Keratinocyte (primary cell): ENCODE measurements around the gene ANKUB1. TPM values are rescaled to one million over a fixed set of nuclear protein-coding genes. Genes with fewer than 3 reads are reported as not detected.

ENCODE experiments used
- DNase-seq: peaks from one replicate; pipeline ENCODE4 v3.0.0-alpha.2; 2011; ENCODE audit warnings: low read depth, missing footprints, low spot score
- FAIRE-seq: peaks from 2 replicates; lab custom pipeline; 2011; peaks lifted over from hg19 to GRCh38; lab: Jason Lieb, UNC
- H2AFZ ChIP-seq: 2 replicates; pipeline ENCODE4 v1.6.0; 2012; ENCODE audit warnings: low read length, control low read depth, inconsistent platforms; ENCODE audit not compliant: control insufficient read depth
- H3K27ac ChIP-seq: 2 replicates; pipeline ENCODE4 v1.5.1; 2011; ENCODE audit warnings: low read length; ENCODE audit not compliant: control insufficient read depth, insufficient read depth
- H3K27me3 ChIP-seq: 3 replicates; pipeline ENCODE4 v1.6.0; 2011; ENCODE audit warnings: low read length; ENCODE audit not compliant: control insufficient read depth, insufficient read depth; ENCODE audit errors: extremely low read depth
- H3K36me3 ChIP-seq, 2 experiments: 2 replicates in 1 of 2; 3 replicates in 1 of 2; pipeline ENCODE4 v1.5.1; 2011; ENCODE audit warnings: low read length in 2 of 2, mild to moderate bottlenecking in 1 of 2; ENCODE audit not compliant: control insufficient read depth in 2 of 2, insufficient read depth in 2 of 2; ENCODE audit errors: extremely low read depth in 1 of 2
- H3K4me1 ChIP-seq: 3 replicates; pipeline ENCODE4 v1.5.1; 2011; ENCODE audit warnings: low read length; ENCODE audit not compliant: control insufficient read depth, insufficient read depth; ENCODE audit errors: extremely low read depth
- H3K4me2 ChIP-seq: 3 replicates; pipeline ENCODE4 v1.6.0; 2011; ENCODE audit warnings: low read depth, low read length; ENCODE audit not compliant: control insufficient read depth, insufficient read depth; ENCODE audit errors: extremely low read depth
- H3K4me3 ChIP-seq, 3 experiments: fragments of 200-600 bp in 1 of 3; sonication (generic) in 1 of 3; 2 replicates in 2 of 3; 3 replicates in 1 of 3; pipeline ENCODE4 v1.5.1; 2011 to 2016; ENCODE audit warnings: low read length in 3 of 3, mild to moderate bottlenecking in 3 of 3, control low read depth in 2 of 3, inconsistent platforms in 1 of 3, low read depth in 1 of 3, mixed read lengths in 1 of 3, mixed run types in 1 of 3, moderate library complexity in 1 of 3; ENCODE audit not compliant: control insufficient read depth in 2 of 3, insufficient read depth in 2 of 3; ENCODE audit errors: extremely low read depth in 1 of 3
- H3K79me2 ChIP-seq: 2 replicates; pipeline ENCODE4 v1.6.0; 2012; ENCODE audit warnings: low read length; ENCODE audit not compliant: control insufficient read depth, insufficient read depth
- H3K9ac ChIP-seq: 3 replicates; pipeline ENCODE4 v1.6.0; 2011; ENCODE audit warnings: low read length; ENCODE audit not compliant: control insufficient read depth, insufficient read depth; ENCODE audit errors: extremely low read depth
- H3K9me1 ChIP-seq: 3 replicates; pipeline ENCODE4 v1.6.0; 2011; ENCODE audit warnings: low read length; ENCODE audit not compliant: control insufficient read depth, insufficient read depth; ENCODE audit errors: extremely low read depth
- H3K9me3 ChIP-seq: 2 replicates; pipeline ENCODE4 v1.5.1; 2012; ENCODE audit warnings: low read depth, low read length; ENCODE audit not compliant: control insufficient read depth
- H4K20me1 ChIP-seq: 3 replicates; pipeline ENCODE4 v1.6.0; 2011; ENCODE audit warnings: low read length; ENCODE audit not compliant: control insufficient read depth, insufficient read depth; ENCODE audit errors: extremely low read depth
- EZH2 ChIP-seq: IDR thresholded peaks from one replicate; pipeline ENCODE4 v1.6.1; 2012; ENCODE audit warnings: inconsistent platforms, mild to moderate bottlenecking, low read length, moderate library complexity
- dilution Hi-C: fragments of 300-500 bp; cut with MboI; formaldehyde crosslinking; loops from one replicate; pipeline ENCODE4 v1.7.0; 2020; ENCODE audit warnings: low sequenced_read_pairs; ENCODE audit not compliant: extremely low pct_ligation_motif_present
- polyA plus RNA-seq, 5 experiments: library from polyadenylated mRNA; depleted of rRNA in 3 of 5; stranded (reverse) in 3 of 5; stranded (forward) in 1 of 5; unstranded in 1 of 5; fragments of >200 nt; gene quantifications; 1 replicate in 1 of 5; 2 replicates in 3 of 5; 3 replicates in 1 of 5; pipeline versions ENCODE4 v1.2.1 to v1.2.3, GENCODE V29; 2011 to 2012; ENCODE audit warnings: missing spikeins in 2 of 5, low read depth in 1 of 5, low replicate concordance in 1 of 5
- TF ChIP-seq, protein P1 (sequence below), 3 experiments: IDR thresholded peaks in 1 of 3; conservative IDR thresholded peaks in 1 of 3; optimal IDR thresholded peaks in 1 of 3; 2 replicates in 2 of 3; 3 replicates in 1 of 3; pipeline versions ENCODE3 to v1.5.1; 2011; ENCODE audit warnings: low read length in 3 of 3, mild to moderate bottlenecking in 3 of 3, moderate library complexity in 2 of 3, control low read depth in 1 of 3, inconsistent platforms in 1 of 3; ENCODE audit not compliant: insufficient read depth in 2 of 3; ENCODE audit errors: extremely low read depth in 1 of 3

The ANKUB1 gene
- polyA plus RNA-seq, 1 donor (not counting 4 experiments of a cell fraction or from before 2014, with no cell fraction given): 0.66 TPM

DNA sequence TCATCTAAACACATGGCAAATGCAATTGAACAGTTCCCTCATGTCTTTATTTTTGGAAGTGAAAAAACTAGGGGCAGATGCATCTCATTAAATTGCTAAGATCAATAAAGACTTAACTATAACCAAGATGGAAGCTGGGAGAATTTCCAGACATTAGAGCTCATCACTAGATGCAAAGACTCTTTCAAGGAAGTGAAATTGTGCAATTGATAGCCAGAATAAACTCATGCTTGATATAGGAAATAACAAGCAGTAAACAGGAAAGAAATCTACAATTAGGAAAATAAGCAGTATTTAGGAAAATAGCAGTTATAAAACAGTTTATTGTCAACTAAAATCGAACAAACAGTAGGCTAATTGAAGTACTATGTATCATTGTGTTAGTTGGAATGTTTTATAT is 8.8 kb upstream of the ANKUB1 start:
- FAIRE-seq: no peak
- Histone ChIP-seq H3K79me2 (no peaks in the 10 kb centered on the region), H2AFZ (no peak overlapping the region), H3K4me3 (no peak overlapping the region), H3K27me3 (no peaks in the 10 kb centered on the region), H3K9me1 (no peaks in the 10 kb centered on the region), H3K9me3 (no peaks in the 10 kb centered on the region), H3K4me2 (no peak overlapping the region), H3K9ac (no peak overlapping the region), H3K27ac (no peak overlapping the region), H3K36me3 (no peaks in the 10 kb centered on the region), H4K20me1 (no peaks in the 10 kb centered on the region), H3K4me1 (no peaks in the 10 kb centered on the region)
- no peak for DNase-seq
- dilution Hi-C loops: no loop called here
- no peak for TF ChIP-seq EZH2
- TF ChIP-seq, protein P1, sequence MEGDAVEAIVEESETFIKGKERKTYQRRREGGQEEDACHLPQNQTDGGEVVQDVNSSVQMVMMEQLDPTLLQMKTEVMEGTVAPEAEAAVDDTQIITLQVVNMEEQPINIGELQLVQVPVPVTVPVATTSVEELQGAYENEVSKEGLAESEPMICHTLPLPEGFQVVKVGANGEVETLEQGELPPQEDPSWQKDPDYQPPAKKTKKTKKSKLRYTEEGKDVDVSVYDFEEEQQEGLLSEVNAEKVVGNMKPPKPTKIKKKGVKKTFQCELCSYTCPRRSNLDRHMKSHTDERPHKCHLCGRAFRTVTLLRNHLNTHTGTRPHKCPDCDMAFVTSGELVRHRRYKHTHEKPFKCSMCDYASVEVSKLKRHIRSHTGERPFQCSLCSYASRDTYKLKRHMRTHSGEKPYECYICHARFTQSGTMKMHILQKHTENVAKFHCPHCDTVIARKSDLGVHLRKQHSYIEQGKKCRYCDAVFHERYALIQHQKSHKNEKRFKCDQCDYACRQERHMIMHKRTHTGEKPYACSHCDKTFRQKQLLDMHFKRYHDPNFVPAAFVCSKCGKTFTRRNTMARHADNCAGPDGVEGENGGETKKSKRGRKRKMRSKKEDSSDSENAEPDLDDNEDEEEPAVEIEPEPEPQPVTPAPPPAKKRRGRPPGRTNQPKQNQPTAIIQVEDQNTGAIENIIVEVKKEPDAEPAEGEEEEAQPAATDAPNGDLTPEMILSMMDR (optimal IDR thresholded peaks at IDR 0.05 in 1 of 3, IDR thresholded peaks at IDR 0.05 in 1 of 3, conservative IDR thresholded peaks at IDR 0.05 in 1 of 3; ENCODE audit: extremely low read depth in 1 of 3, insufficient read depth in 2 of 3, low read length in 3 of 3): no peak

DNA sequence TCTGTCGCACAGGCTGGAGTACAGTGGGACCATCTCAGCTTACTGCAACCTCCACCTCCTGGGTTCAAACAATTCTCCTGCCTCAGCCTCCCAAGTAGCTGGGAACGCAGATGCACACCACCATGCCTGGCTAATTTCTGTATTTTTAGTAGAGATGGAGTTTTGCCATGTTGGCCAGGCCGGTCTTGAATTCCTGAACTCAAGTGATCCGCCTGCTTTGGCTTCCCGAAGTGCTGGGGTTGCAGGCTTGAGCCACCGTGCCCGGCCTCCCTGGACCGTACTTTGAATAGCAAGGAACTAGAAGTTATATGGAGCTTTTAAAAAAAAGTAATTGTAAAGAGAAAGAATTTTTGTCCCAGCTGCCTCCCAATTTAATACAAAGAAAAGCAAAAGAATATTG is 8.3 kb upstream of the ANKUB1 start:
- no peaks in the 10 kb centered on the region for H4K20me1 ChIP-seq
- dilution Hi-C loops: no loop called here
- no peaks in the 10 kb centered on the region for H3K36me3 ChIP-seq
- DNase-seq: no peak
- H3K9me1 ChIP-seq: no peaks in the 10 kb centered on the region
- no peaks in the 10 kb centered on the region for H3K4me1 ChIP-seq
- H3K9ac ChIP-seq: no peak overlapping the region
- H3K27ac ChIP-seq: no peak overlapping the region
- H3K79me2 ChIP-seq: no peaks in the 10 kb centered on the region
- no peaks in the 10 kb centered on the region for H3K27me3 ChIP-seq
- H3K9me3 ChIP-seq: no peaks in the 10 kb centered on the region
- no peak for TF ChIP-seq EZH2
- H3K4me2 ChIP-seq: no peak overlapping the region
- no peak overlapping the region for H2AFZ ChIP-seq
- H3K4me3 ChIP-seq: no peak overlapping the region
- no peak for FAIRE-seq

DNA sequence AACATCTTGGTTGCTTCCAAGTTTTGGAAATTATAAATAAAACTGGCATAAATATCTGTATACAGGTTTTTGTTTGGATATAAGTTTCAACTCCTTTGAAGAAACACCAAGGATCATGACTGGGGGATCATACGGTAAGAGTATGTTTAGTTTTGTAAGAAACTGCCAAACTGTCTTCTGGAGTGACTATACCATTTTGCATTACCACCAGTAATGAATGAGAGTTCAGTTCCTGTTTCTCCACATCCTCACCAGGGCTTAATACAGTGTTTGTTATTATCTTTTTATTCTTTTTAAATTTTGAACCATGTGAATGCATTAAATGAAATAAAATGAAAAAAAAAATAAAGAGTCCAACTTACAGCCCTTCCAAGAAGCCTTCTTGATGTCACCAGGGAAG is 3.7 kb upstream of the ANKUB1 start:
- no peak for DNase-seq
- Histone ChIP-seq H3K9ac (no peak overlapping the region), H3K79me2 (no peaks in the 10 kb centered on the region), H3K27ac (no peak overlapping the region), H3K4me2 (no peak overlapping the region), H2AFZ (no peak overlapping the region), H3K9me1 (no peaks in the 10 kb centered on the region), H3K36me3 (no peaks in the 10 kb centered on the region), H3K27me3 (no peaks in the 10 kb centered on the region), H3K9me3 (no peaks in the 10 kb centered on the region), H3K4me3 (no peak overlapping the region), H3K4me1 (peaks cover 11% of the 10 kb centered on the region), H4K20me1 (no peaks in the 10 kb centered on the region)
- dilution Hi-C loops: no loop called here
- TF ChIP-seq, protein P1 (optimal IDR thresholded peaks at IDR 0.05 in 1 of 3, IDR thresholded peaks at IDR 0.05 in 1 of 3, conservative IDR thresholded peaks at IDR 0.05 in 1 of 3; ENCODE audit: extremely low read depth in 1 of 3, insufficient read depth in 2 of 3, low read length in 3 of 3): no peak
- no peak for TF ChIP-seq EZH2
- no peak for FAIRE-seq
